ENCODE results near the gene SCAMP5.

DNA sequence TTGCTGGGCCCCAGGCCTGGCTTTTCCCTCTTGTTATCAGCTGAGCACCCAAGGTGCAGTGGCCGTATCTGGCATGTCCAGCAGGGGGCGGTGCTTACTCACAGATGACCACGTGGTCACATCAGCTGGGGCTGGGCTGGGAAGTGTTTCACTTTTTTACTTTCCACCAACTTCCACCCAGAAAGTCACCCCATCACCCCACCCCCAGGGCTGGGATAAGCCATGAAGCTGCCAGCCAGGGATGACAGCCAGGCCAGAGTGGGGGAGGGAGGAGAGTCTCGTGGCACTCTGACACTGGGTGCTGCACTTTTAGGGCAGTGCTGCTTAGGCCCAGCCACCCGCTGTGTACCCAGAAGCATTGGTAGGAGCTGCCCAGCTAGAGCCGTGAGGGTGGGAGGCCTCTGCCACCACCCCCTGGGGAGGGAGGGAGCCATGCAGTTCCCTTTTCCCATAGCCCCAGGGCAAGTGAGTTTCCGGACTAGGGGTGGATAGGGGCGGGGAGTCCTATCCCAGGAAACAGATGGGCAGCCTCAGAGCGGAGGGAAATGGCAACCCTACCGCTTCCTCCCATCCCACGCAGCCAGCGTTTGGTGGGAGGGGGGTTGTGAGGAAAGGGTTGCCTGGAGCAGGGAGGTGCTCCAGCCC is 34.1 kb downstream of the SCAMP5 start:
- TF ChIP-seq, protein P1, sequence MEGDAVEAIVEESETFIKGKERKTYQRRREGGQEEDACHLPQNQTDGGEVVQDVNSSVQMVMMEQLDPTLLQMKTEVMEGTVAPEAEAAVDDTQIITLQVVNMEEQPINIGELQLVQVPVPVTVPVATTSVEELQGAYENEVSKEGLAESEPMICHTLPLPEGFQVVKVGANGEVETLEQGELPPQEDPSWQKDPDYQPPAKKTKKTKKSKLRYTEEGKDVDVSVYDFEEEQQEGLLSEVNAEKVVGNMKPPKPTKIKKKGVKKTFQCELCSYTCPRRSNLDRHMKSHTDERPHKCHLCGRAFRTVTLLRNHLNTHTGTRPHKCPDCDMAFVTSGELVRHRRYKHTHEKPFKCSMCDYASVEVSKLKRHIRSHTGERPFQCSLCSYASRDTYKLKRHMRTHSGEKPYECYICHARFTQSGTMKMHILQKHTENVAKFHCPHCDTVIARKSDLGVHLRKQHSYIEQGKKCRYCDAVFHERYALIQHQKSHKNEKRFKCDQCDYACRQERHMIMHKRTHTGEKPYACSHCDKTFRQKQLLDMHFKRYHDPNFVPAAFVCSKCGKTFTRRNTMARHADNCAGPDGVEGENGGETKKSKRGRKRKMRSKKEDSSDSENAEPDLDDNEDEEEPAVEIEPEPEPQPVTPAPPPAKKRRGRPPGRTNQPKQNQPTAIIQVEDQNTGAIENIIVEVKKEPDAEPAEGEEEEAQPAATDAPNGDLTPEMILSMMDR (optimal IDR thresholded peaks at IDR 0.05 in 1 of 3, IDR thresholded peaks at IDR 0.05 in 1 of 3, conservative IDR thresholded peaks at IDR 0.05 in 1 of 3; ENCODE audit: extremely low read depth in 1 of 3, insufficient read depth in 2 of 3, low read length in 3 of 3): peak; percentile 78 to 98 (median 89)
- TF ChIP-seq EZH2 (IDR thresholded peaks at IDR 0.05; ENCODE audit: low read length): no peak

Data from keratinocyte (primary cell).